Measurements from ENCODE around the gene MAB21L4.

The MAB21L4 gene

DNA sequence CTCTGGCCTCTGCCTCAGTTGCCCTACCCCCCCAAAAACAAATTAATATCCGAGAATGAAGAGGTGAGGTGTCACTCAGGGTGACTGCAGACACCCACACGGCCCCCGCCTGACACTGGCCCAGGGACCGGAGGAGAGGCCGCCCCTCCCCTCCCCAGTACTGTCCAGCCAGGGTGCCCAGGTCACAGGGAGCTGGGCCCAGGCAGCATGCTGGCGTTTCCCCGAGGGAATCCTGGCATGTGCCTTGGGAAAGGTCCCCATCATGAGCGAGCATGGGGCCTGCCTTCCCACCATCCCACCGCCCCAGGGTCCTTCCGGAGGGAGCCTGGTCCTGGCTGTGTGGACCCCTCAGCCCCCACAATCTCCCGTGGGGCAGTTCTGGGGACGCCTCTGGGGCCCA is 3.0 kb downstream of the MAB21L4 start:
- no peak for DNase-seq

DNA sequence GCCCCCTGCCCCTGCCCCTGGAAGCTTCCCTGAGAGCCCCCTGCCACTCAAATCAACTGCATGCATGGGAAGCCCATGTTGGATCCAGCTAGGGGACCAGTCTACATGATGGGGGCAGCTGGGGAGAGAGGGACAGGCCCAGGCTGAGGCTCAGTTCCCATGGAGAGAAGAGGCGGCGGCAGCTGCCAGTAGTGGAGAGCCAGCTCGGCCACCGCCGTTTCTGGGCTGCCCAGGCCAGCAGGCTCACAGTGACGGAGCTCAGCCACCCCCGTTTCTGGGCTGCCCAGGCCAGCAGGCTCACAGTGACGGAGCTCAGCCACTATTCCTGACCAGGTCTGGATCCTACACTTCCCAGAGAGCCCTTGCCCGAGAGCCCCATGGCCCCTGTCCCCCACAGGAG is 3.6 kb downstream of the MAB21L4 start:
- no peak for DNase-seq

GRCh38 chr2:240891492-240892340 is 4.2 kb downstream of the MAB21L4 start:
- no peak for DNase-seq

DNA sequence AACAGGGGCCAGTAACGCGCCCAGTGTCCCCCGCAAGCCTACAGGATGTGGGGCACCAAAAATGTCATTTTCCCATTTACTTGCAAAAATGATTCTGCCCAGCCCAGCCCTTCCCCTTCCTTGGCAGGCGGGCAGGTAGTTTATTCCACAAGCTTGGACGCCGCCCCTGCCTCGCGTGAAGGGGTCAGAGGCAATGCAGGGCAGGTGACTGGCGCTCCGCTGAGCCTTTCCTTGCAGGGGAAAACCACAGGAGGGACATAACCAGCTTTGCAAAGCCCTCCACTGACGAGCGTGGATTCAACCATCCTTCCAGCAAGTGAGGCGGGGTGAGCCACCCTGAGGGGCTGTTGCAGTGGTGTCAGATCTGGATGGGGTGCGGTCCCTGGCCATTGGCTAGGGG is 5.3 kb downstream of the MAB21L4 start:
- no peak for DNase-seq

GRCh38 chr2:240889601-240890560 is 6.1 kb downstream of the MAB21L4 start:
- DNase-seq = no peak

DNA sequence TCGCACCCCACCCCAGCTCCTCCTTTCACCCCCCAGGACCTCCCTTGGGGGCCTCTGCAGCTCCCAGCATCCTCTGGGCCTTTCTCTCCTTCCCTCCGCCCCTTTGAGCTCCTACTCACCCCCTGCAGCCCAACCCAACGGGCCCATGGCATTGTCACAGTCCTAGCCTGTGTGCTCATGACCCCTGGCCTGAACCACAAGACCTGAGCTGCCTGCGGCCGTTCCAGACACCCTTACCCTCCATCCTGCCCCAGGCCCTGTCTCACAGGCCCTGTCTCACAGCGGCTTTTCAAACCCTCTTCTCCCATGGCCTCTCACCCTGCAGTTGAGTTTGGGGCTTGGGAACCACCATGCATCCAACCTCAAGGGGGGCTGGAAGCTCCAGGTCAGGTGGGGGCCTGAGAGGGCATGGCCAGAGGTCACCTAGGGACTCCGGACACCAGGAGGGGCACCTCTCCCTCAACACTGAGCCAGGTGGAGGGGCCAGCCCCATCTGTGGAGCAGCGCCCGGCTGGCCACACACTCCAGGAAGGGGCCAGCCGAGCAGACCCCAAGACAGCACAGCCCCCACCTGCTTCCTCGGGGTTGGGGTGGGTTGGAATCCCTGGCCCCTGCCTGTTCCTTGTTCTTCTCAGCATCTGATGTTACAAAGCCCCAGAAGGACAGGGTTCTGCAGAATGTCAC is 6.9 kb downstream of the MAB21L4 start:
- no peak for DNase-seq

GRCh38 chr2:240888130-240888889 is 7.6 kb downstream of the MAB21L4 start:
- DNase-seq = no peak

- DNase-seq = no peak
These were observed 8.3 kb downstream of the MAB21L4 start for GRCh38 chr2:240887631-240888030.

GRCh38 chr2:240886678-240887609 is 9.0 kb downstream of the MAB21L4 start:
- DNase-seq = no peak

DNA sequence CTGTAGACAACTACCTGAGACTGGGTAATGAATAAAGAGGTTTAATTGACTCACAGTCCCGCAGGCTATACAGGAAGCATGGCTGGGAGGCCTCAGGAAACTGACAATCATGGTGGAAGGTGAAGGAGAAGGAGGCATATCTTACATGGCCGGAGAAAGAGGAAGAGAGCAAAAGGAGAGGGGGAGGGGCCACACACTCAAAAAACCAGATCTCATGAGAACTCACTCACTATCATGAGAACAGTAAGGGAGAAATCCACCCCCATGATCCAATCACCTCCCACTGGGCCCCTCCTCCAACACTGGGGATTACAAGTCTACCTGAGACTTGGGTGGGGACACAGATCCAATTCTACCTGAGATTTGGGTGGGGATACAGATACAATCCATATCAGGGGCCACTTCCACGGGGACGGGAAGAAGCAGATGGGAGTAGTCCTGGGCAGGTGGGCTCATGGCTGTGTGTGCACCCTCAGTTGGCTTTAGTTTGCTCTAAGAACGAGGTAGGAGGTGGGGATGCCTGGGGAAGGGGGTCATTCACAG is 9.9 kb downstream of the MAB21L4 start:
- DNase-seq = peak; percentile 2

GRCh38 chr2:240885566-240885965 is 10.4 kb downstream of the MAB21L4 start:
- DNase-seq = no peak

DNA sequence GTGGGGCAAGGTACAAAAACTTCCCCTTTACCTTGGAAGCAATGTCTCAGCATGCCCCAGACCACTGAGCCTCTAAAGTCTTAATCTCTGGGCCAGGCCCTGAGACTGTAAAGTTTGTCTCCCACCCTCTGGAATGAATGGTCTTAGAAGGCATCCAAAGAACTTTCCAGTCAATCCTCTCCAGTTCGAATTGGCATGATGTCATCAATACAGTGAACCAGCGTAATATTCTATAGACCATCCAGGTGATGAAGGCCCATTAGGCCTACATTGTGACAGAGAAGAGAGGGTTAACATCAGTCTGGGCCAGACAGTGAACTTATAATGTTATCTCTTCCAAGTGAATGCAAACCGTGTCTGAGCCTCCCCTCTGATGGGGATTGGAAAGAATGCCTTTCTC is 11.2 kb downstream of the MAB21L4 start:
- no peak for DNase-seq

GRCh38 chr2:240884221-240884620 is 11.7 kb downstream of the MAB21L4 start:
- no peak for DNase-seq

DNA sequence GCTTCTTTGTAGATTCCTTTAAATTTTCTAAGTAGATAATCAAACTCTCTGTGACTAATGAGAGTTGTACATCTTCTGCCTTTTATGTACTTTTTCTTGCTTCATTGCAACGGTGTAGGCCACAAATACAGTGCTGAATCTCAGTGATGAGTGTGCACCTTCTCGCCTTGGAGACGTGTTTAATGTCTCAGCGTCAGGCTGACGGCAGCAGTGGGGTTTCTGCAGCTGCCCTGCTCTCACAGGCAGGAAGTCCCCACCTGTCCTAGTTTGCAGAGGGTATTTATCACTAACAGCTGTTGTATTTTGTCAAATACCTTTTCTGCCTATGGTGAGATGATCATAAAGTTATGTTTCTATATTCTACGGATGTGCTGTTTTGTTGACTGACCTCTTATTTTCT is 14.0 kb downstream of the MAB21L4 start:
- DNase-seq = no peak

DNA sequence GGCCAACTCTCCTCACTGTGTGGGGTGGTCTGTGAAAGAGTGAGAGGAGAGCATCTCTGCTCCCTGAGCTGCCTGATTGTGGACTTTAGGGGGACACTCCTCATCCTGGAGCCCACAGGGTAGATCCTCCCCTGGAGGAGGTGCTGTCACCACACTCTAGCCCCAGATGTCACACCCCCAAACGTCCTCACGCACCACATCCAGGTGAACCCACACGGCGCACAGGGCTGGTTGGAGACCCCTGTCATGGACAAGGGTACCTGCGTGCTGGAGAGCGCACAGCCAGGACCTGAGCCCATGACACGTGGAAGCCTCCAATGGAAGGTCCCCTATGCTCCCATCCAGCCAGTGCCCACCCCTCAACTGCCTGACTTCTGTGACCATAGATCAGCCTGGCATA is 16.9 kb downstream of the MAB21L4 start:
- DNase-seq = no peak

- DNase-seq = no peak
These were observed 17.5 kb downstream of the MAB21L4 start for GRCh38 chr2:240878341-240878936.

GRCh38 chr2:240877460-240878340 is 18.3 kb downstream of the MAB21L4 start:
- no peak for DNase-seq

- no peak for DNase-seq
These were observed 19.3 kb downstream of the MAB21L4 start for GRCh38 chr2:240876475-240877251.

DNA sequence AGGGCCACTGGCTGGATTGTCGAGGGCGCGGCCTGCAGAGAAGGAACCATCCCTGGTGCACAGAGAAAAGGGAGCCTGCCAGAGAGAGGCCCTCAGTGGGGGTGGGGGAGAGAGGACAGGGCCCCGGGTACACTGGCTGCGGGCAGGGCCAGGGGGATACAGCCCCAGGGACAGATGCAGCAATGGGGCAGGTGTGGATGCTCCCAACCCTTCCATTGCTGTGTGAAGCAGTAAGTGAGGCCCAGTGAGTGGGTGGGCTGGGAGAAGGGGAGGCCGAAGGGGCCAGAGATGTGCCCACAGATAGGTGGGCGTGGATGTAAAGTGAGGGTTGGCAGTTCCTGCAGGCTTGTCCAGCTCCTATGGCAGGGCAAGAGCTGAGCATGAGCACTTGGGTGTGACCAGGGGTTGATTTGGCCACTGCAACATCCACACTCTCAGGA is 19.9 kb downstream of the MAB21L4 start:
- DNase-seq = no peak

Data from suppressor macrophage treated with lipopolysaccharide for 4 hours (primary cell).